HG02885 (cell line): Measurements from ENCODE around the gene TAX1BP3.

Experiments used
- ATAC-seq: cut with Tn5 transposase; IDR thresholded peaks from one replicate; pipeline ENCODE4 v1.9.1; 2021; ENCODE audit warnings: mild to moderate bottlenecking; ENCODE audit not compliant: unreplicated experiment, poor library complexity

Gene TAX1BP3

GRCh38 chr17:3635474-3636153, 32.8 kb downstream of the TAX1BP3 start:
- ATAC-seq, result no peak

DNA sequence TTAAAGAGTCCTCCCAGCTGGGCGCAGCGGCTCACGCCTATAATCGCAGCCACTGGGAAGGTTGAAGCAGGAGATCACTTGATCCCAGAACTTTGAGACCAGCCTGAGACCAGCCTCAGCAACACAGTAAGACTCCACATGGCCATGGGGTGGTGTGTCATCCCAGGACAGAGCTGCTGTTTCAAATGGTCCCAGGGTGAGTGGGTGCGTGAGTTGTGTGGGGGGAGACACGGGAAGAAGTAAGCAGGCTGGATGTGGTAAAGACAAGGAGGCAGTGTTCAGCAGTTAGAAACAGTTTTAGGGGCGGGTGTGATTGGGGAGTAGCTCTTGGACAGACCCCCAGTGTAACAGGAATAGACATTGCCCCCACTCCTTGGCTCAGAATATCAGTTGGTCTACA, 36.1 kb downstream of the TAX1BP3 start:
- ATAC-seq, result no peak

- ATAC-seq, result no peak
Observed at GRCh38 chr17:3630781-3631180, 37.6 kb downstream of the TAX1BP3 start.

GRCh38 chr17:3627769-3628167, 40.6 kb downstream of the TAX1BP3 start:
- ATAC-seq, result no peak

GRCh38 chr17:3626831-3627768, 41.3 kb downstream of the TAX1BP3 start:
- ATAC-seq, result no peak

DNA sequence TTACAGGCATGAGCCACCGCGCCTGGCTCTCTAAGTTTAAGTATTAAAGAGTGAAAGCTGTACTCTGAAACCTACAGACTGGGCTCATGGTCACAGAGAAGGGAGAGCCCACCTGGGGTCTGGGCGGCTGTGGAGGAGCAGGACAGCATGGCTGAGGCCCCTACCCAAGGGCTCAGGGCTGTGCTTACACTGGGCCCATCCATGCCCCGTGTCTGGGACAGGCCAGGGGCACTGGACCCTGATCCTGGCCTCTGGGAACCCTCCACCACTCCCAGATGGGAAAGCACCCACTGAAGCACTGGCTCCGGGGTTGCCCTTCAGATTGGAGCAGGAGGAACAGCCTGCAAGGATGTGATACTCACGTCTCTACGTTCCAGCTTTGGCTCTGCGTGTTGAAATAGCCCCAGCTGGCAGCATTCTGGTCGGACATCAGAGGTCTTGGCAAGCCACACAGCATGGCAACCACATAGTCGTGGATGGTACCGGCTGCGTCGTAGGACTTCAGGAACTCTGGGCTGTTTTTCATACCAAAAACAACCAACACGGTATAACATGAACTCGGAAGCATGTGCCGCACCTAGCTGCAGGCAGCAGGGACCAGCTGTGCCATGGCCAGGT, 45.3 kb downstream of the TAX1BP3 start:
- ATAC-seq, result no peak

DNA sequence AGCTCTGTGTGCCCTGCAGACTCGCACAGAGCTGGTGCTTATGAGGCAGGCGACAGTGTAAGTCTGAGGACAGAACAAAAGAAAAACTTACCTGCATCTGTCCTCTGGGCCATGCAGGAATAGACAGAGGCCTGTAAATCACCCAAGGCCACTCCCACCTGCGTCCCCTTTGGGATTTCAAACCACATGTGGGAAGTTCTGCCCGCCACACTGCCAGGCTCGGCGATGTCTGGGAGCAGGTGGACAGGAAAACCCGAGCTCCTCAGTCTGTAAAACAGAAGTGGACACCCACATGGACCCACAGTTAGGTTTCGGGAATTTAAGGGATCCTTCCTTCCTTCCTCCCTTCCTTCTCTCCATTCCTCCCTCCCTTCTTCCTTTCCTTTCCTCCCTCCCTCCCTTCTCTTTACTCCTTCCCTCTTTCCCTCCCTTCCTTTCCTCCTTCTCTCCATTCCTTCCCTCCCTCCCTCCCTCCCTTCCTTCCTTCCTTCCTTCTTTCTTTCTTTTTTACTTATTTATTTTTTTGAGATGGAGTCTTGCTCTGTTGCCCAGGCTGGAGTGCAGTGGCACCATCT, 47.1 kb downstream of the TAX1BP3 start:
- no peak for ATAC-seq

DNA sequence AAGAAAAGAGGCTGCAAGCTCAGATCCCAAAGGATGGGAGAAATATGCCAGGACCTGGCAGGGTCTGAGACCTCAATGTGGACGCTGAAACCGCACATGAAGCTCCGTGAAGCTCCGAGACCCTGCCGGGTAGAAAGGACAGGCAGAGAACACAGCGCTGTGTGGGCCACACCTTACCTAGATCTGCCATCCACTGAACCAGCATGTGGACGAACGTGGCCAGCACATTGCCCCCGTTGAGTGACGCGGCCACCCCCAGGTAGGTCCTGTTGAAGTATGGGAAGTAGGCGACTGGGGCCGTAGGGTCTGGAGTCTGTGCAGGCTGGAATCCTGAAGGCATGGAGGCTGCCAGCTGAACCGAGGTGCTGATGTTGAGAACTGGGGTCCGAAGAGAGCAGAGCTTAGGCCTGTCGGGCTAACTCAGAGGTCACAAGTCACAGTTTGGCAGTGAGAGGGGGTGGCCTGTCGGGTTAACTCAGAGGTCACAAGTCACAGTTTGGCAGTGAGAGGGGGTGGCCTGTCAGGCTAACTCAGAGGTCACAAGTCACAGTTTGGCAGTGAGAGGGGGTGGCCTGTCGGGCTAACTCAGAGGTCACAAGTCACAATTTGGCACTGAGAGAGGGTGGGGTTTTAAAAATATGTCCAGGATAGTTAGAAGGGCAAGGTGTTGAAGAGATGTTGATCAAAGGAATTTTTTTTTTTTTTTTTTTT, 53.1 kb downstream of the TAX1BP3 start:
- ATAC-seq, result no peak

- no peak for ATAC-seq
Observed at GRCh38 chr17:3613124-3613523, 55.3 kb downstream of the TAX1BP3 start.
